ENCODE data around the gene SORD. TPM values are rescaled to one million over a fixed set of nuclear protein-coding genes. Genes with fewer than 3 reads are reported as not detected.

SORD gene
- total RNA-seq, 1 donor = 13.2 TPM

DNA sequence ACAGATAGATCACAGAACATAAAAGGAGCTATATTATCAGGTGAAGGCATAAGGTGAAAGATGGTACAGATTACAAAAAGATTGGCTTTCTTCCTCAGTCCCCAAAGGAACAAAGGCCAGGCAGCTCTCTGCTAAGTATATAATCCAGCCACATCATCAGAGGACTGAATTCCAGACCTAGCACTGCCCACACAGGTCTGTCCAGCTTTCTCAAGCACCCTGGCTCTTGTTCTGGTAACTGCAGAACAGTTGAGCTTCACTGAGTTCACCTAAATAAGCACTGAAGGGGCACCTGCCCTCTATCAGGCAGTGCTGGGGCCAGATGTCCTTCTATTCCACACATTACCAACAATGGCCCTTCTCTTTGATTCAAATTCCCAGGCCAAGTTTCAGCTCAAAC, 100.4 kb downstream of the SORD start:
- no peak for DNase-seq (ENCODE audit: low read depth)
- H3K4me3 ChIP-seq (ENCODE audit: low read depth, low read length) = no peak overlapping the region
- TF ChIP-seq CTCF (IDR thresholded peaks at IDR 0.05; ENCODE audit: insufficient read depth, low read length) = no peak

DNA sequence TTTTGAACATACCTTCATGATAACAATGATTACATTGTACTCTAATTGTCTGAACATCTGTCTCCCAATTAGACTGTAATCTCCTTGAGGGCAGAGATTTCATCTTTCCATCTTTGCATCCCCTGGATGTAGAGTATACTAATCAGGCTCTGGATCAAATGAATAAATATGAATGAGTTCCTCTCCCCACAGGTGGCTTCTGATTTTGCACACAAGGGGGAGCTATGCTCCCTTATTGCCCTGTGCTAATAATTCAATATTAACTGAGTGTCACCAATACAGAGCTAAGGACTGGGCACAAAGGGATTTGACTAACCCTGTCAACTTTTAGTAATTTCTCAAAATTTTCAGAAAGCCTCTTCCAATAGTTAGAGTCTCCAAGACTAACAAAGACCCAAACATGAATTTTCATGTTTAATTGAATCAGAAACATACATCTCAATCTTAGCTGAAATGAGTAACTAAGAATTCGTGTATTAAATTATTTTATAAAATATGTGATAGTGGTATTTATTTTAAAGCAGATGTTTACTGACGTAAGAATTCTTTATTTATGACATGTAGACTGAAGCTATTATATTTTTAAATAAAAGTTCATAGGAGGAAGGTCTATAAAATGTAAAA, 103.7 kb downstream of the SORD start:
- DNase-seq (ENCODE audit: low read depth) = peak; percentile 34
- peak; percentile 66 for TF ChIP-seq CTCF (IDR thresholded peaks at IDR 0.05; ENCODE audit: insufficient read depth, low read length)
- no peak overlapping the region for H3K4me3 ChIP-seq (ENCODE audit: low read depth, low read length)

Small RNA genes lying within 50 kb of the gene (small RNA-seq; reads per million reads assigned to genes)
- not detected for gene RF00019
- not detected for gene RNU1-78P
- not detected for gene RNU6-966P

Other genes with a start within 250 kb of the SORD start
- gene TERB2, start 66.5 kb upstream of the SORD start, total RNA-seq (ENCODE audit: low replicate concordance) = not detected in 2 replicates
- gene DUOX2, start 91.0 kb downstream of the SORD start, total RNA-seq (ENCODE audit: low replicate concordance) = not detected in 2 replicates
- gene DUOXA2, start 91.1 kb downstream of the SORD start, total RNA-seq (ENCODE audit: low replicate concordance) = not detected in 2 replicates
- 0.36 TPM in 1 of 2 replicates, not detected in the other for gene DUOXA1, start 106.7 kb downstream of the SORD start, total RNA-seq (ENCODE audit: low replicate concordance)
- gene DUOX1, start 106.8 kb downstream of the SORD start, total RNA-seq (ENCODE audit: low replicate concordance) = not detected in 2 replicates
- gene SHF, start 164.8 kb downstream of the SORD start, total RNA-seq (ENCODE audit: low replicate concordance) = 1.9 and 11.0 TPM in 2 replicates
- not detected in 2 replicates for gene SLC28A2, start 229.0 kb downstream of the SORD start, total RNA-seq (ENCODE audit: low replicate concordance)

Measured in fibroblast of the aortic adventitia (primary cell).